BLaER1 treated with 17β-estradiol and CSF1 and Interleukin-3, amounts not matched to agents 10 nM and 100 nM (cell line): ENCODE measurements around the gene GNG3.

Source experiments
- H3K27ac ChIP-seq, 11 experiments: shearing (Covaris generic); formaldehyde crosslinking; 2 replicates each; pipeline ENCODE4 v1.8.1; 2022
- H3K27me3 ChIP-seq, 11 experiments: shearing (Covaris generic); formaldehyde crosslinking; 2 replicates each; pipeline ENCODE4 v1.8.1; 2022
- H3K36me3 ChIP-seq, 11 experiments: shearing (Covaris generic); formaldehyde crosslinking; 2 replicates each; pipeline ENCODE4 v1.8.1; 2022
- H3K4me1 ChIP-seq, 10 experiments: shearing (Covaris generic); formaldehyde crosslinking; 2 replicates each; pipeline ENCODE4 v1.8.1; 2022
- H3K4me2 ChIP-seq, 11 experiments: shearing (Covaris generic); formaldehyde crosslinking; 2 replicates each; pipeline ENCODE4 v1.8.1; 2022
- H3K4me3 ChIP-seq, 10 experiments: shearing (Covaris generic); formaldehyde crosslinking; 2 replicates each; pipeline ENCODE4 v1.8.1; 2022
- H3K9ac ChIP-seq, 11 experiments: shearing (Covaris generic); formaldehyde crosslinking; 2 replicates each; pipeline ENCODE4 v1.8.1; 2022
- H3K9me3 ChIP-seq, 11 experiments: shearing (Covaris generic); formaldehyde crosslinking; replicated peaks in 1 of 11; 2 replicates each; pipeline ENCODE4 v1.8.1; 2022
- H4K20me1 ChIP-seq, 11 experiments: shearing (Covaris generic); formaldehyde crosslinking; 2 replicates each; pipeline ENCODE4 v1.8.1; 2022
- Cebpa-rat ChIP-seq, 11 experiments: shearing (Covaris generic); IDR thresholded peaks; 2 replicates each; pipeline ENCODE4 v1.8.1; 2022

GNG3 gene

DNA sequence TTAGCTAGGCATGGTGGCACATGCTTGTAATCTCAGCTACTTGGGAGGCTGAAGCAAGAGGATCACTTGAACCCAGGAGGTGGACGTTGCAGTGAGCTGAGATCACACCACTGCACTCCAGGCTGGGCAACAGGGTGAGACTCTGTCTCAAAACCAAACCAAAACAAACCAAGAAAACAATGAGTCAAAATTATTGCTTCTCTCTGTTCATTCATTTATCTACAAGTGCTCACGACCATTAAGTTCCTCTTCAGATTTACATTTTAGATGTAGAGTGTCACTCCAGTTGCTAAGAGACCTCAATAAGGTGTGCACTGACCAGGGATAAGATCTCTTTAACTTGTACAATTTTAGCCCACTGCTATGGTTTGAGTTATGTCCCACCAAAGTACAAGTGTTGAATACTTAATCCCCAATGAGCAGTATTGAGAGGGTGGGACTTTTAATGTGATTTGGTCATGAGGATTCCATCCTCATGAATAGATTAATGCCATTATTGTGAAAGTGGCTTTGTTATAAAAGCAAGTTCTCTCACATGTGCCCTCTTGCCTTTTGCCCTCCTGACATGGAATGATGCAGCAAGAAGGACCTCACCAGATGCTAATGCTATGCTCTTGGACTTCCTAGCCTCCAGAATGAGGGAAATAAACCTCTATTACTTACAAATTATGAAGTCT, 12.0 kb downstream of the GNG3 start:
- Histone ChIP-seq H3K27ac (no peak overlapping the region), H3K27me3 (no peaks in the 10 kb centered on the region), H3K9ac (peak overlapping the region in 1 of 11 experiments; percentile 3; a peak in 1 of 22 replicates), H3K9me3 (no peaks in the 10 kb centered on the region), H3K4me2 (no peak overlapping the region), H3K4me3 (no peak overlapping the region), H3K4me1 (peaks cover 6 to 23% (median 12%) of the 10 kb centered on the region in 10 experiments), H3K36me3 (peaks cover 98 to 100% (median 98%) of the 10 kb centered on the region in 11 experiments), H4K20me1 (peaks cover 19 to 49% (median 31%) of the 10 kb centered on the region in 11 experiments; a peak in 21 of 22 replicates)
- no peak for TF ChIP-seq Cebpa-rat (IDR thresholded peaks at IDR 0.05)

DNA sequence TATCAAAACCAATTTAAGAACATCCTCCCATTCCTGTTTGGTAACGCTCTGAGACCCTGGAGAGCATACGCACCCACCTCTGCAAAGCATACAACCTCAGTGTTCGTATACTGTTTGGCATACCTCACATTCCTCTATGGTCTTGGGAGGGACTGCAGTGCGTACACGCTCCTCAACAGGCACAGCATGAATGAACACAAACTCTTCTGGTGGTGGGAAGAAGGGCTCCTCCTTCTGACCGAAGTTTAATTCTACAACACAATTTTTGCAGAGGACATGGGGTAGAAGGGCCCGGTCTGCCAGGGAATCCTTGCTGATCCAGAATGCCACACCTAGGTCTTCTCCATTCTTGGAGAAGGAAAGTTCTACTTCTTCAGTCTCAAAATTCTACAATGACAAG, 14.5 kb downstream of the GNG3 start:
- Histone ChIP-seq H3K9ac (peak overlapping the region in 2 of 11 experiments; percentile 20 to 30; a peak in 1 of 22 replicates), H3K36me3 (peaks cover 74 to 93% (median 88%) of the 10 kb centered on the region in 11 experiments), H3K4me2 (no peak overlapping the region)

GRCh38 chr11:62724171-62724570, 16.7 kb downstream of the GNG3 start:
- H3K36me3 ChIP-seq, result peaks cover 52 to 71% (median 66%) of the 10 kb centered on the region in 11 experiments
- H3K4me1 ChIP-seq, result peaks cover 14 to 30% (median 20%) of the 10 kb centered on the region in 10 experiments
- H3K27ac ChIP-seq, result peak overlapping the region in 3 of 11 experiments; percentile 79 to 92 (median 86); a peak in 3 of 22 replicates
- H3K27me3 ChIP-seq, result no peaks in the 10 kb centered on the region
- H4K20me1 ChIP-seq, result peaks cover 40 to 63% (median 51%) of the 10 kb centered on the region in 11 experiments
- H3K9ac ChIP-seq, result peak overlapping the region; percentile 91 to 99 (median 98); a peak in 21 of 22 replicates
- H3K4me3 ChIP-seq, result peak overlapping the region; percentile 89 to 100 (median 97); a peak in 18 of 20 replicates
- peak overlapping the region; percentile 87 to 97 (median 92) for H3K4me2 ChIP-seq
- H3K9me3 ChIP-seq, result no peaks in the 10 kb centered on the region
- TF ChIP-seq Cebpa-rat (IDR thresholded peaks at IDR 0.05), result no peak

More for the DNA sequence above, 14.5 kb downstream of the GNG3 start:
- Histone ChIP-seq H3K9me3 (no peaks in the 10 kb centered on the region), H3K27ac (no peak overlapping the region), H4K20me1 (peaks cover 40 to 71% (median 53%) of the 10 kb centered on the region in 11 experiments), H3K4me1 (peaks cover 14 to 30% (median 20%) of the 10 kb centered on the region in 10 experiments), H3K27me3 (no peaks in the 10 kb centered on the region), H3K4me3 (no peak overlapping the region)
- TF ChIP-seq Cebpa-rat (IDR thresholded peaks at IDR 0.05), result no peak

- H3K9ac ChIP-seq, result peak overlapping the region; percentile 91 to 99 (median 98)
- TF ChIP-seq Cebpa-rat (IDR thresholded peaks at IDR 0.05), result no peak
- peaks cover 45 to 69% (median 51%) of the 10 kb centered on the region in 11 experiments for H4K20me1 ChIP-seq
- H3K36me3 ChIP-seq, result peaks cover 38 to 57% (median 52%) of the 10 kb centered on the region in 11 experiments
- H3K27ac ChIP-seq, result peak overlapping the region; percentile 79 to 98 (median 93)
- peaks cover 24 to 40% (median 31%) of the 10 kb centered on the region in 10 experiments for H3K4me1 ChIP-seq
- H3K4me2 ChIP-seq, result peak overlapping the region; percentile 87 to 97 (median 92)
- H3K9me3 ChIP-seq, result no peaks in the 10 kb centered on the region
- H3K27me3 ChIP-seq, result no peaks in the 10 kb centered on the region
- peak overlapping the region; percentile 89 to 100 (median 97) for H3K4me3 ChIP-seq
Observed at GRCh38 chr11:62725646-62726045, 18.2 kb downstream of the GNG3 start.

DNA sequence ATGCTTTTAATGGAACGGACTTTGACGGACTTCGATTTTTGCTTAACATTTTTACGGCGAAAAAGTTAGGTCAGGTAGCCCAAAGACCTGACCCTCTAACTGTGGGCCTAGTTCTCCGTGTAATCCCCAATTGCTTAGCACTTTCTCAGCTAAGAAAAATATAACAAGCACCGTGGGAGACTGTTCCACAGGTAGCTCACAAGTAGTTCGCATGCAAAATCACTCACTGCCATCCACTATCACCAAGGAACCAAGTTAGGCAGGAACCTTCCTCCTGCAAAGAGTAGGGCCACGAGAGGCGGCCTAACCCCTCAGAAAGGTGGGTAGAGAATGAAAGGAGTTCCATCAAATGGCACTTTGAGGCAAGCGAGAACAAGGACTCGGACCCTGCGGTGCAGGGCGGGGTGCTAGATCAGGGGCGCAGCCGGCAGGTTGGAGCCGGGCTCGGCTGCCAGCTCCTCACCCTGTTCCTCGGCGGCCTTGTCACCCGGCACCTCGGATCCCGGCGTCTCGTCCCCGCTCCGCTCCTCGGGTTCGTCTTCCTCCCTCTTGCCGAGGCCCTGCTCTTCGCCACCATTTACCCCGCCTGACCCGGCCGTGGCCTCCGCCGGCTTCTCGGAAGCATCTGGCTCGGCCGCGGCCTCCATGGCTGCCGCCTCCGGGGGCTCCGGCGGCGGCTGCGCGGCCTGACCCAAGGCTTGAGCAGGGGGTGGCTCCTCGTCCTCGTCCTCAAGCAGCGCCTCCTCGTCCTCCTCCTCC, 18.9 kb downstream of the GNG3 start:
- H4K20me1 ChIP-seq, result peaks cover 47 to 72% (median 53%) of the 10 kb centered on the region in 11 experiments
- no peaks in the 10 kb centered on the region for H3K27me3 ChIP-seq
- TF ChIP-seq Cebpa-rat (IDR thresholded peaks at IDR 0.05), result no peak
- peak overlapping the region; percentile 89 to 100 (median 97) for H3K4me3 ChIP-seq
- H3K36me3 ChIP-seq, result peaks cover 31 to 57% (median 49%) of the 10 kb centered on the region in 11 experiments
- peak overlapping the region; percentile 87 to 97 (median 92) for H3K4me2 ChIP-seq
- H3K27ac ChIP-seq, result peak overlapping the region; percentile 79 to 98 (median 93)
- peak overlapping the region; percentile 91 to 99 (median 98) for H3K9ac ChIP-seq
- H3K4me1 ChIP-seq, result peaks cover 31 to 47% (median 38%) of the 10 kb centered on the region in 10 experiments
- no peaks in the 10 kb centered on the region for H3K9me3 ChIP-seq

DNA sequence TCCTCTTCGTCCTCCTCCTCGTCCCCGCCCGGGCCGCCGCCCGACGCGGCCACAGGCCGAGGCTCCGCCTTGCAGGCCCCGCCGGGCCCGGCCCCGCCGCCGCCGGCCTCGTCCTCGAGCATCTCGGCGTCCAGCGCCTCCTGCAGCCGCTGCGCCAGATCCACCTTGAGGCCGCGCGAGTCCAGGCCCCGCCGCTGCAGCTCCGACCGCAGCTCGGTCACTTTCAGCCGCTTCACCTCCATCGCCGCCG, 19.4 kb downstream of the GNG3 start:
- Histone ChIP-seq H3K27ac (peak overlapping the region; percentile 79 to 98 (median 93)), H3K36me3 (peaks cover 26 to 57% (median 44%) of the 10 kb centered on the region in 11 experiments), H3K4me2 (peak overlapping the region; percentile 87 to 97 (median 92)), H4K20me1 (peaks cover 47 to 69% (median 55%) of the 10 kb centered on the region in 11 experiments), H3K9me3 (no peaks in the 10 kb centered on the region), H3K4me1 (peaks cover 36 to 52% (median 43%) of the 10 kb centered on the region in 10 experiments), H3K9ac (peak overlapping the region; percentile 91 to 99 (median 98)), H3K4me3 (peak overlapping the region; percentile 89 to 100 (median 97)), H3K27me3 (no peaks in the 10 kb centered on the region)
- TF ChIP-seq Cebpa-rat (IDR thresholded peaks at IDR 0.05), result no peak

GRCh38 chr11:62727165-62727871, 19.8 kb downstream of the GNG3 start, which contains the start of gene HNRNPUL2:
TSS of gene HNRNPUL2 (minus strand) at chr11:62727457. CDS start at chr11:62727156, 301 bp downstream.
- Histone ChIP-seq H3K4me3 (peak within 1 kb of the TSS; percentile 89 to 100 (median 97)), H3K27me3 (no peaks in the 10 kb centered on the region), H3K36me3 (peaks cover 21 to 54% (median 39%) of the 10 kb centered on the region in 11 experiments), H3K4me1 (peaks cover 40 to 55% (median 46%) of the 10 kb centered on the region in 10 experiments), H3K9me3 (no peaks in the 10 kb centered on the region), H3K27ac (peak within 1 kb of the TSS; percentile 79 to 98 (median 93)), H4K20me1 (peaks cover 44 to 65% (median 50%) of the 10 kb centered on the region in 11 experiments), H3K4me2 (peak within 1 kb of the TSS; percentile 88 to 97 (median 95)), H3K9ac (peak within 1 kb of the TSS; percentile 91 to 99 (median 98))
- no peak for TF ChIP-seq Cebpa-rat (IDR thresholded peaks at IDR 0.05)

DNA sequence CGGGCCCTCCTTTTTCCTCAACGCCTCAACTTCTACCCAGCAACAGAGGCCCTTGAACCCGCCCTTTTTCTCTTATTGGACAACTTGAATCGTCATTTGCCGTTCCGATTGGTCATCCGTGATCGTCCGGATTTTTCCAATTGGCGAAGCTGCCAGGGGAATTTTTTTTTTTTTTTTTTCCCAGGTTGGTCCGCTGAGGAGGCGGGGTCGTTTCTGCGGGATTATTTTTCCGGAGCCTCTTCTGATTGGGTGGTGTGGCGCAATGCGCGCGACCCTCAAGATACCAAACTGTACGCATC, 20.3 kb downstream of the GNG3 start:
- H3K27me3 ChIP-seq, result no peaks in the 10 kb centered on the region
- peak overlapping the region; percentile 91 to 99 (median 98) for H3K9ac ChIP-seq
- peaks cover 39 to 61% (median 46%) of the 10 kb centered on the region in 11 experiments for H4K20me1 ChIP-seq
- H3K27ac ChIP-seq, result peak overlapping the region; percentile 79 to 98 (median 93)
- peaks cover 44 to 54% (median 50%) of the 10 kb centered on the region in 10 experiments for H3K4me1 ChIP-seq
- TF ChIP-seq Cebpa-rat (IDR thresholded peaks at IDR 0.05), result peak in 6 of 11 experiments; percentile 6 to 80 (median 32); a peak in 5 of 22 replicates
- H3K4me2 ChIP-seq, result peak overlapping the region; percentile 82 to 97 (median 93)
- peak overlapping the region; percentile 89 to 100 (median 97) for H3K4me3 ChIP-seq
- H3K9me3 ChIP-seq, result no peaks in the 10 kb centered on the region
- H3K36me3 ChIP-seq, result peaks cover 16 to 49% (median 35%) of the 10 kb centered on the region in 11 experiments
